DOHH2 (cell line): ENCODE measurements around the gene PATL1.

Experiments
- CTCF ChIP-seq: fragments of 200-600 bp; sonication (generic); IDR thresholded peaks from one replicate; pipeline ENCODE4 v1.5.1; 2014; ENCODE audit warnings: antibody characterized with exemption, mild to moderate bottlenecking, low read depth, low read length; ENCODE audit not compliant: poor library complexity, severe bottlenecking
- EZH2phosphoT487 ChIP-seq: fragments of 200-600 bp; sonication (generic); IDR thresholded peaks from 2 replicates; pipeline ENCODE4 v1.6.1; 2017; ENCODE audit warnings: borderline replicate concordance, mild to moderate bottlenecking, antibody characterized with exemption, low read length, moderate library complexity, mixed read lengths

- no peak for TF ChIP-seq CTCF
- no peak for TF ChIP-seq EZH2phosphoT487
Observed at GRCh38 chr11:59668950-59669610, at the start of gene PATL1.
